Activated CD8-positive, alpha-beta memory T cell treated with anti-CD3 and anti-CD28 coated beads for 48 hours (primary cell): ENCODE results near the gene NANOS3.

Experiments
- DNase-seq, 3 experiments: peaks; one replicate each; pipeline ENCODE4 v3.0.0-alpha.2; 2020; ENCODE audit warnings: low read depth in 2 of 3, low spot score in 2 of 3

Gene NANOS3

DNA sequence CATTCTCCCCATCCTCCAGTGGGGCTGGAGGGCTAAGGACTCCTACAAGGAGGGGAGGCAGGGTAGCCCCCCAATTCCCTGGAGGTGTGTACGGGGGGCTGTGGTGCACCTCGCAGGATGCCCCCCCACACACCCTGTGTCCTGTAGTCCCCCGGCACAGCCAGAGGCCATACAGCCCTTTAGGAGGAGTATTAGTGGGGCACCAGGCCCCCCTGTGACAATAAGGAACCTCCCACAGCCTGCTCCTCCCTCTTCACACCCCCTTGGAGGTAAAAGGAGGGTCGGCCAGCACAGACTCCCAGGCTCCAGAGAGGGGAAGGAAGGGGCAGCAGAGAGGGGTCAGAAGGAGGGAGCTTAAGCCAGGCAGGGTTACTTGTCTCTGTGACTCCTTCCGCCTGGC is at the start of gene NANOS3:
TSS of gene NANOS3 (plus strand) at position 301 of the 400 bp plus-strand sequence. CDS start 115 bp downstream, outside the sequence.
- DNase-seq = no peak

- DNase-seq = no peak
Observed at GRCh38 chr19:13827656-13828055, 49.3 kb upstream of the NANOS3 start.

- DNase-seq = no peak
Observed at GRCh38 chr19:13830114-13830740, 46.7 kb upstream of the NANOS3 start.

DNA sequence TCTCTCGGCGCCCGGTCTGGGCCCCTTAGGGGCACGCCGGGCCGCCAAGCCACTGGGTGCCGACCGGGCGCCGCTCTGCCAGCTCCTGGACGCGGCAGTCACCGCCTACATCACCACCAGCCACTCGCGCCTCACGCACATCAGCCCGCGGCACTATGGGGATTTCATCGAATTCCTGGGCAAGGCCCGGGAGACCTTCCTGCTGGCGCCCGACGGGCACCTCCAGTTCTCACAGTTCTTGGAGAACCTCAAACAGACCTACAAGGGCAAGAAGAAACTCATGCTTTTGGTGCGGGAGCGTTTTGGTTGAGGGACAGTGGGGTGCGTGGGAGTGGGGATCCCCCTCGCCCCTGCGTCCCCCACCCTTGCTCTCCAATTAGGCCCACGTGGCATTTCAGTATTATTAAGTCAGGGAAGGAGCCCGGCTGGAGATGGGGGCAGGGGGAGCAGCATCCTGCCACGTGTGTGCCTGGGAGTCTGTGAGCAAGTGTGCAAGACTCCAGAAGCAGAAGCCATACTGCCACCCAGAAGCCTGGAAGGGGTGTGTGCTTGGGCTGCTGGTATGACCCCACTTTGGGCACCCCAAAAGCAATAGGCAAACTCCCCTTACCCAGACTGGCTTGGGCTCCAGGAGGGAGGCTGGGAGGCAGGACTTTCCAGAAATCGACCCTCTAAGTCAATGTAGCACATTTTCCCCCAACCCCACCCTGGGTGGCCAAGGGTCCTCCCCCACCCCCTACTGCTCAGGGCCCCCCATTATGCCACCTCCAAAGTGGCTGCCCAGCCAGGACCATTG is 46.0 kb upstream of the NANOS3 start:
- DNase-seq = no peak

DNA sequence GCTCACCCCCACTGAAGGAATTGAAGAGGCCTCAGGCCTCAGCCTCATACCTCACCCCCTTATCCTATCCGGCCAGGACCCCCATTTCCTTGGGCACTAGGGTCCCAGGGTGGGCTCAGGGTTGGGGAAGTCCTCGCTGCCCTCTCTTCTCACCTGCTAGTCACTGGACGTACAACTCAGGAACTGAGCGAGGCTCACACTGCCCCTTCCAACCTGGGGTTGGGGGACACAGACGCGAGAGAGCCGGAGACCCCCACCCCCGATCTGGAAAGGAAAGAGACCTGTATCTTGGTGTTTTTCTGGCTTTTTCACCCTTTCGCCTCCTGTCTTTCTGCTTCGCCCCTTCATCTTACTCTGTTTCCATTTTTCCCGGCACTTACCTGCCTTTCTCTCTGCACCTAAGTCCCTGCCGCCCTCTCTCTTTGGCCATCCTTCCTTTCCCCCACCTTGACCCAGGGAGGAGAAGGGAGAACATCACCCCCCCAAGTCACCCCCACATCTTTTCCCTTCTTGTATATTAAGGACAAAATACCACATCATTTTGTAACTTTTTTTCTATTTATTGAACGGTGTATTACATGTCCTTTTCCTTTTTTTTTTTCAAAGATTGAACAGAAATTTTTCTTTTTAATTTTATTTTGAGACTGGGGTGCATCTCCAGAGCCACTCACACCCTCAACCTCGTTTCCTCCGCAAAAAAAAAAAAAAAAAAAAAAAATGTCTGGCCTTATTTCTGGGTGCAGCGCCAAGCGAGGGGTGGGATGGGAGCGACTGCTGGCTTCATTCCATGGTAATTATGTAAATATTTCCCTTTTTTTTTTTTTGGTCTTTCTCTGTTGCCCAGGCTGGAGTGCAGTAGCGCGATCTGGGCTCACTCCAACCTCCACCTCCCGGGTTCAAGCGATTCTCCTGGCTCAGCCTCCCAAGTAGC is 45.1 kb upstream of the NANOS3 start:
- no peak for DNase-seq

DNA sequence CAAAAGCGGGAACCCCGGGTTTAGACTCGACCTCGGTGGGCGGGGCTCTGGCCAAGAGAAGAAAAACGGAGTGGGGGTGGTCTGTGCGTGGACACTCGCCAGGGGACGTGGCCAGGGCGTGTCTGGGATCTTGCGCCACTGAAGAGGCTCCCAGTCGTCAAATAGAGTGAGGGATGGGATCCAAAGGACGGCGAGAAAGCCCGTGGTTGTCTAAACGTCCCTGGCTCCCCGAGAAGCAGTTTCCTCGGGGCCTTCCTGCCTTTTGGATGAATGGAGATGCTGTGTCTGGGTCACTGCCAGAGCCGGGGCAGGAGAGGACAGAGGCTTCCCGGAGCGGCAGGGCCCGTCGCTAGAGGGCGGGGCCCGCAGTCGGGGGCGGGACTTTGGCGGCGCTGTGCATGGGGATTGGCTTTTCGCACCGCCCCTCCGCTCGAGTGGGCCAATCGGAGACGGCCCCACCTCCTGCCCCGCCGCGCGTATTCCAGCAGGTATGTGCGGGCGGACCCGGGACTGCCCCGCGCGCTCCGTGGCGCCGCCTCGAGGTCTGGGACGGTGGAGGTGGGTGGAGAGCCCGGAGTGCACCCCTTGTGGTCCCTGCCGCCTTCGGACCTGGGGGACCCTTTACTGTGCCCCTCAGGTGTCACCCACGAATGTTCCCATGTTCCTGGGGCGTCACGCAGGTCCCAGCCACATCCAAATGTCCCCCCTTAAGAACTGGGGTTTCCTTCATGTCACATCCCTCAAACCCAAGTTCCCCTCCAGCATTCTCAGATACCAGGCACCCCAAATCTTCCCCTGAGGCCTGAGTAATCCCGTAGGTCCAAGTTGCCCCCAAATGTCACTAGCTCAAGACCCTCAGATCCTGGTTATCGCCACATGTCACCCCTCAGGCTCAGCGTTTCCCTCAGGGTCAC is 43.3 kb upstream of the NANOS3 start:
- peak; percentile 82 to 89 (median 83) for DNase-seq

DNA sequence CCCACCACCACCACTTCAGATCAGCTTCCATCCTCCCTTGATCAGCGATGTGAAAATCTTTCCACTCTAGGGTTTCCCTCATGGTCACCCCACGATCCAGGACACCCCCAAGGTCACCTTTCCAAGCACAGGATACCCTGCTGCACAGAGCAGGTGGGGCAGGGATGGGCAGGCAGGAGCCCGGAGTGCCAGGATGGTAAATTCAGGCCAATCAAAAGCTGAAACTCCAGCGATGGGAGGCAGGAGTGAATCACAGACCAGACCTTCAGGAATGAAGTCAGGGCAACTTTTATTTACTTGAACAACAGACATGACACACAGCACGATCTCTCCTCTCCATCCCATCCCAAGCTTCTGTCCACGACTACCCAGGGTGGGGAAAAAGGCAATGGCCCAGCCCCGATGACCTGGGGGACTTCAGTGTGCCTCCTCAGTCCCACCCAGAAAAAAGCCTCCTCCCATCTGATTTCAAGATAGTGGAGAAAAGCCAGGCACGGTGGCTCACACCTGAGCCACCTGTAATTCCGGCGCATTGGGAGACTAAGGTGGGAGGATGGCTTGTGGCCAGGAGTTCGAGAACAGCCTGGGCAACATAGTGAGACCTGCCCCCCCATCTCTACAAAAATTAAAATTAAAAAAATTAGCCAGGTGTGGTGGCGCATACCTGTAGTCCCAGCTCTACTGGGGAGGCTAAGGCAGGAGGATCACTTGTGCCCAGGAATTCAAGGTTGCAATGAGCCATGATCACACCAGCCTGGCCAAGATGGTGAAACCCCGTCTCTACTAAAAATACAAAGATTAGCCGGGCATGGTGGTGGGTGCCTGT is 42.5 kb upstream of the NANOS3 start:
- no peak for DNase-seq

- DNase-seq = no peak
Observed at GRCh38 chr19:13835791-13836723, 40.9 kb upstream of the NANOS3 start.

DNA sequence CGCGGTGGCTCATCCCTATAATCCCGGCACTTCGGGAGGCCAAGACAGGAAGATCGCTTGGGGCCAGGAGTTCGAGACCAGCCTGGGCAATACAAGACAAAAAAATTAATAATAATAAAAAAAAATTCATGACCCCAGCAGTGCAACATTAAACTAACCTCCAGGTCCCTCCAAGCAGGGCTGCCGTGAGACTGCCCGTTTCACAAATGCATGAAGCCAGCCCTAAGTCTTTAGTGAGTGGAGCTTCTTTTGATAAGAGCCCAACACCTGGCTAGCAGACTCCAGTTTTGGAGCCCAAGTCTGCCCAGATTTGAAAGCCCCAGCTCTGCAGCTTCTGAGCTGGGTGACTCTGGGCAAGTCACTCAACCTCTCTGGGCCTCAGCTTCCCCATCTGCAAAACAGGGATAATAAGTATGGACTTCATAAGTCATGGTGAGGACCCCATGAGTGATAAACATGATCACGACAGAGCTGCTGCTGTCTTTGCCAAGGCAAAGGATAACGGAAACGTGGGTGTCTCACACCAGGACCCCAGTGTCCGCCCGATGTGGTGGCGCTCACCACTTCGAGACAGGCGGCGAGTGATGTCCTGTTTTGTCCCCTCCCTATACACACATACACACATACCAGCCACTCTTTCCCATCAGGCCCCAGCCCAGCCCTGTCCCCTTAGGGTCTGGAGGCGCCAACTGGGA is 38.4 kb upstream of the NANOS3 start:
- DNase-seq = no peak

- peak; percentile 74 to 85 (median 82) for DNase-seq
Observed at GRCh38 chr19:13839130-13839937, 37.6 kb upstream of the NANOS3 start.

- DNase-seq = no peak
Observed at GRCh38 chr19:13839938-13840304, 37.0 kb upstream of the NANOS3 start.

GRCh38 chr19:13840305-13841085 is 36.4 kb upstream of the NANOS3 start:
- no peak for DNase-seq

DNA sequence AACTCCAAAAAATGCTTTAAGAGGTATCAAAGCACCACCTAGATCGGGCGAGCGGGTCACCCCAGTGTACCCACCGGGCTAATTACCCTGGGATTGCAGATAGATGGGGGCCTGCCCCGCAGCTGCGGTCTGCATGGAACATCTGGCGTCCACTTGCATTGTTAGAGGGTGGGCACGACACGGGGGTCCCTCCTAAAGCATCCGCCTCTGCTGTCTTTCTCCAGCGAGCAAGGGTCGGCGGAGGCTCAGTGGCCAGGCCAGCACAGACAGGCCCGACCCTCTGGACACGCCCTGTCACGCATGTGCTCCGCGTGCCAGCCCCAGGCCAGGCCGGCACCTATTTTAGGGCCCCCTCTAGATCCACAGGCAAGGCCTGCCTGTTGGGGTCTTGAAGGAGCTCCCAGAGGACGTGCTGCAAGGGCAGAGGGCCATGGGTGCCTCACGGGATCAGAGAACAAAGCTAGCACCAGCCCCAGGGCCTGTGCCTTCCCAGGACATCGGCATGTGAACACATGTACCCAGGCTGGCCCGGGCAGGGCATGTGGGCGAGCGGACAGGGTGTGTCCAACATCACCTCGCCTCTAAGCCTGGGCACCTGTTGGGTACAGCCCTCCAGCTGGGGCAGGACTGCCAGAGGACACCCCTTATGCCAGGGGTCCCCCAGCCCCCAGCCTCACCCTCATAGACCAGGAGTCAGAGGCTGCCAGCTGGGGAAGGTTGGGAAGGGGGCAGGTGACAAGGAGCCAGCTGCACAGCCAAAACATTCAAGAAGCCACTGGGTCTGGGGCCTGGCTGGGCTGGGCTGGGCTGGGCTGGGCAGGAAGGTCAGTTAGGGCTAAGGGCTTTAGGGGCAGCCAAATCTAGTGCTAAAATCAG is 35.6 kb upstream of the NANOS3 start:
- no peak for DNase-seq

DNA sequence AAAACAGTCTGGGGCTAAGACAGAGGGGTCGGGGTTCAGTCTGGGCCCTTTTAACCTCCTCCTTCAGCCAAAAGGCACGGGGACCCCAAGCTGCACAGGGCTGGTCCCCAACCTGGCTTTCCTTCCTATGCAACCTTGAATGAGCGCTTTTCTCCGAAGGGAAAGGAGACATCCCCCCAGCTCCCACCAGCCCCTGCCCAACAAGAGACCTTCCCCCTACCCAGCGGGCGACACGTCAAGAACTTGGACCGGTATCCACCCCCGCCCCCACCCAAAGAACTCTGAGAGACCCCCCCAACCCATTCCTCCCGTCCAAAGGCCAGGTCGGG is 35.0 kb upstream of the NANOS3 start:
- DNase-seq = no peak

DNA sequence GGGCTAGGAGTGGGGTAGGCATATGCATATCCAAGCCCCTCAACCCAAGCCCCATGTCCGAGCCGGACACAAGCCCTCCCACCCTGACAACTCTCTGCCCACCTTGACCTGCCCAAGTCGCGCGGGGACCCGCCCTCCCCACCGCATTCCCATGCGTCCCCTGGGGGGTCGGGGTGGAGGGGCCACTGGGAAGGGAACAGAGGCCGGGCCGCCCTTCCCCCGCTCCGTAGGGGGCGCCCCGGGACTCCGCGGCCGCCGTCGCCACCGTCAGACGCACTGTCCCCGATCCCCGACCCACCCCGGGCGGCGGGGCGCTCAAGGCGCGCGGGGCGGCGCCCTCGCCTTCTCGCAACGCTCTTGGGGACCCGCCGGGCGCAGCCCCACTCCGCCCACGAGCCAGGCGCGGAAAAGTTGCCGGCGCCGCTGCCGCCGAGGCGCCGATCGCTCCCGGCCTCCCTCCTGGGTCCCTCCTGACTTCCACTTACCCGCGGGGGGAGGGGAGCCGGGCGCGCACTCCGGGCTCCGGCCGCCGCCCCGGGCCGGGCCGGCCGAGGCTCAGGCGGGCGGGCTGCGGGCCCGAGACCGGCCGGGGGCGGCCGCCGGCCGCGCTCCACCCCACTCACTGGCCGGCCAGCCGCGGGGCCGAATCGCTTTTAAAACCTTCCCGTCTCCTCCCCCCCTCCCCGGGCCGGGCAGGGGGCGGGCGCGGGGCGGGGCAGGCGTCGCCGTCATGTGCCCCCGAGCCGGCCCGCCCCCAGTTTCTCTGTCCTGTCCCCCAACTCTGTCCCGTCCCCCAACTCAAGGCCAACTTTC is 34.4 kb upstream of the NANOS3 start:
- peak in 1 of 3 experiments; percentile 68 for DNase-seq
